ENCODE data around the gene F11R. TPM values are rescaled to one million over a fixed set of nuclear protein-coding genes. Genes with fewer than 3 reads are reported as not detected.

The F11R gene
- total RNA-seq, 1 donor from 2014 or later: 7.7 TPM

GRCh38 chr1:160971618-160972056 is 49.3 kb downstream of the F11R start:
- no peak overlapping the region for H3K4me3 Mint-ChIP-seq (ENCODE audit: unreplicated experiment)

GRCh38 chr1:160963521-160963920 is 57.4 kb downstream of the F11R start:
- Mint-ChIP-seq H3K27me3 (ENCODE audit: unreplicated experiment) (peaks cover 2% of the 10 kb centered on the region), H3K36me3 (ENCODE audit: unreplicated experiment) (no peaks in the 10 kb centered on the region), H3K4me3 (ENCODE audit: unreplicated experiment) (no peak overlapping the region), H3K4me1 (ENCODE audit: low read depth, unreplicated experiment) (no peaks in the 10 kb centered on the region), H3K9me3 (ENCODE audit: unreplicated experiment) (no peaks in the 10 kb centered on the region), H3K27ac (ENCODE audit: unreplicated experiment) (no peak overlapping the region)
- TF ChIP-seq CTCF (IDR thresholded peaks at IDR 0.05; ENCODE audit: partially characterized antibody, unreplicated experiment): no peak
- DNase-seq: no peak

More at GRCh38 chr1:160971618-160972056, 49.3 kb downstream of the F11R start:
- Mint-ChIP-seq H3K27me3 (ENCODE audit: unreplicated experiment) (no peaks in the 10 kb centered on the region), H3K27ac (ENCODE audit: unreplicated experiment) (no peak overlapping the region), H3K9me3 (ENCODE audit: unreplicated experiment) (no peaks in the 10 kb centered on the region), H3K4me1 (ENCODE audit: low read depth, unreplicated experiment) (no peaks in the 10 kb centered on the region), H3K36me3 (ENCODE audit: unreplicated experiment) (no peaks in the 10 kb centered on the region)
- no peak for TF ChIP-seq CTCF (IDR thresholded peaks at IDR 0.05; ENCODE audit: partially characterized antibody, unreplicated experiment)
- DNase-seq: no peak

- H3K27ac Mint-ChIP-seq (ENCODE audit: unreplicated experiment): no peak overlapping the region
- DNase-seq: no peak
- no peaks in the 10 kb centered on the region for H3K36me3 Mint-ChIP-seq (ENCODE audit: unreplicated experiment)
- no peak overlapping the region for H3K4me3 Mint-ChIP-seq (ENCODE audit: unreplicated experiment)
- H3K4me1 Mint-ChIP-seq (ENCODE audit: low read depth, unreplicated experiment): no peaks in the 10 kb centered on the region
- TF ChIP-seq CTCF (IDR thresholded peaks at IDR 0.05; ENCODE audit: partially characterized antibody, unreplicated experiment): no peak
- peaks cover 2% of the 10 kb centered on the region for H3K27me3 Mint-ChIP-seq (ENCODE audit: unreplicated experiment)
- no peaks in the 10 kb centered on the region for H3K9me3 Mint-ChIP-seq (ENCODE audit: unreplicated experiment)
Observed at GRCh38 chr1:160961419-160961818, 59.5 kb downstream of the F11R start.

GRCh38 chr1:160956966-160957365 is 64.0 kb downstream of the F11R start:
- H3K27ac Mint-ChIP-seq (ENCODE audit: unreplicated experiment): no peak overlapping the region
- no peaks in the 10 kb centered on the region for H3K36me3 Mint-ChIP-seq (ENCODE audit: unreplicated experiment)
- H3K4me1 Mint-ChIP-seq (ENCODE audit: low read depth, unreplicated experiment): peaks cover 3% of the 10 kb centered on the region
- H3K27me3 Mint-ChIP-seq (ENCODE audit: unreplicated experiment): no peaks in the 10 kb centered on the region
- no peak for DNase-seq
- H3K4me3 Mint-ChIP-seq (ENCODE audit: unreplicated experiment): no peak overlapping the region
- no peak for TF ChIP-seq CTCF (IDR thresholded peaks at IDR 0.05; ENCODE audit: partially characterized antibody, unreplicated experiment)
- H3K9me3 Mint-ChIP-seq (ENCODE audit: unreplicated experiment): no peaks in the 10 kb centered on the region

GRCh38 chr1:160954158-160955104 is 66.5 kb downstream of the F11R start, which contains the start of gene ITLN2:
TSS of gene ITLN2 (minus strand) at chr1:160954809. CDS start at chr1:160954741, 68 bp downstream.
- Mint-ChIP-seq H3K4me1 (ENCODE audit: low read depth, unreplicated experiment) (peaks cover 3% of the 10 kb centered on the region), H3K36me3 (ENCODE audit: unreplicated experiment) (no peaks in the 10 kb centered on the region), H3K9me3 (ENCODE audit: unreplicated experiment) (no peaks in the 10 kb centered on the region), H3K27ac (ENCODE audit: unreplicated experiment) (no peak within 1 kb of the TSS), H3K4me3 (ENCODE audit: unreplicated experiment) (no peak within 1 kb of the TSS), H3K27me3 (ENCODE audit: unreplicated experiment) (no peaks in the 10 kb centered on the region)
- peak; percentile 60 for TF ChIP-seq CTCF (IDR thresholded peaks at IDR 0.05; ENCODE audit: partially characterized antibody, unreplicated experiment)
- DNase-seq: peak; percentile 54

Measured in glutamatergic neuron (in vitro differentiated cells).